HEK293 (cell line): Measurements from ENCODE around the gene PDIA4.

Source experiments
- BCL6B ChIP-seq: fragments of 450-650 bp; formaldehyde crosslinking; IDR thresholded peaks from 2 replicates; pipeline ENCODE4 v1.5.1; 2017; ENCODE audit warnings: missing biosample characterization, missing genetic modification characterization
- GFI1B ChIP-seq: fragments of 450-650 bp; formaldehyde crosslinking; IDR thresholded peaks from 2 replicates; pipeline ENCODE4 v1.5.1; 2016; ENCODE audit warnings: missing biosample characterization, missing genetic modification characterization
- KLF7 ChIP-seq: fragments of 450-650 bp; formaldehyde crosslinking; IDR thresholded peaks from 2 replicates; pipeline ENCODE4 v1.5.1; 2016; ENCODE audit warnings: missing biosample characterization, missing genetic modification characterization, borderline replicate concordance
- KLF9 ChIP-seq: fragments of 450-650 bp; formaldehyde crosslinking; IDR thresholded peaks from 2 replicates; pipeline ENCODE4 v1.5.1; 2016; ENCODE audit warnings: missing biosample characterization, missing genetic modification characterization, low read depth
- MYNN ChIP-seq: fragments of 450-650 bp; formaldehyde crosslinking; IDR thresholded peaks from 2 replicates; pipeline ENCODE4 v1.5.1; 2016; ENCODE audit warnings: missing biosample characterization, missing genetic modification characterization, borderline replicate concordance
- PATZ1 ChIP-seq: fragments of 450-650 bp; formaldehyde crosslinking; IDR thresholded peaks from 2 replicates; pipeline ENCODE4 v1.5.1; 2016; ENCODE audit warnings: missing biosample characterization, missing genetic modification characterization
- SCRT1 ChIP-seq: fragments of 450-650 bp; formaldehyde crosslinking; IDR thresholded peaks from 2 replicates; pipeline ENCODE4 v1.5.1; 2016; ENCODE audit warnings: missing biosample characterization, missing genetic modification characterization, borderline replicate concordance
- SP7 ChIP-seq: fragments of 450-650 bp; formaldehyde crosslinking; IDR thresholded peaks from 2 replicates; pipeline ENCODE4 v1.5.1; 2016; ENCODE audit warnings: missing biosample characterization, missing genetic modification characterization
- TCF7L2 ChIP-seq: IDR thresholded peaks from 2 replicates; pipeline ENCODE4 v1.6.1; 2011; ENCODE audit warnings: low read depth, mild to moderate bottlenecking, inconsistent platforms, low read length, moderate library complexity, borderline replicate concordance
- ZBTB17 ChIP-seq: fragments of 450-650 bp; formaldehyde crosslinking; IDR thresholded peaks from 2 replicates; pipeline ENCODE4 v1.5.1; 2016; ENCODE audit warnings: missing biosample characterization, missing genetic modification characterization
- ZBTB8A ChIP-seq: fragments of 450-650 bp; formaldehyde crosslinking; IDR thresholded peaks from 2 replicates; pipeline ENCODE4 v1.5.1; 2016; ENCODE audit warnings: missing biosample characterization, missing genetic modification characterization
- ZNF10 ChIP-seq: fragments of 450-650 bp; formaldehyde crosslinking; IDR thresholded peaks from 2 replicates; pipeline ENCODE4 v1.5.1; 2017; ENCODE audit warnings: missing biosample characterization, missing genetic modification characterization
- ZNF121 ChIP-seq: fragments of 450-650 bp; formaldehyde crosslinking; IDR thresholded peaks from 2 replicates; pipeline ENCODE4 v1.5.1; 2016; ENCODE audit warnings: missing biosample characterization, missing genetic modification characterization
- ZNF175 ChIP-seq: fragments of 450-650 bp; formaldehyde crosslinking; IDR thresholded peaks from 2 replicates; pipeline ENCODE4 v1.5.1; 2016; ENCODE audit warnings: missing biosample characterization, missing genetic modification characterization
- ZNF184 ChIP-seq: fragments of 450-650 bp; IDR thresholded peaks from 2 replicates; pipeline ENCODE4 v1.5.1; 2018; ENCODE audit warnings: missing biosample characterization, mild to moderate bottlenecking, missing genetic modification characterization
- ZNF26 ChIP-seq: fragments of 450-650 bp; formaldehyde crosslinking; IDR thresholded peaks from 2 replicates; pipeline ENCODE4 v1.5.1; 2016; ENCODE audit warnings: missing biosample characterization, missing genetic modification characterization
- ZNF266 ChIP-seq: fragments of 450-650 bp; formaldehyde crosslinking; IDR thresholded peaks from 2 replicates; pipeline ENCODE4 v1.5.1; 2016; ENCODE audit warnings: missing biosample characterization, missing genetic modification characterization, low read depth
- ZNF280C ChIP-seq: fragments of 450-650 bp; formaldehyde crosslinking; IDR thresholded peaks from 2 replicates; pipeline ENCODE4 v1.5.1; 2016; ENCODE audit warnings: missing biosample characterization, missing genetic modification characterization
- ZNF302 ChIP-seq: fragments of 450-650 bp; formaldehyde crosslinking; IDR thresholded peaks from 2 replicates; pipeline ENCODE4 v1.5.1; 2016; ENCODE audit warnings: missing biosample characterization, missing genetic modification characterization, low read depth
- ZNF362 ChIP-seq: fragments of 450-650 bp; formaldehyde crosslinking; IDR thresholded peaks from 2 replicates; pipeline ENCODE4 v1.5.1; 2016; ENCODE audit warnings: missing biosample characterization, missing genetic modification characterization
- ZNF510 ChIP-seq: fragments of 450-650 bp; formaldehyde crosslinking; IDR thresholded peaks from 2 replicates; pipeline ENCODE4 v1.5.1; 2018; ENCODE audit warnings: mild to moderate bottlenecking, missing genetic modification characterization, missing biosample characterization; ENCODE audit not compliant: insufficient replicate concordance
- ZNF529 ChIP-seq: fragments of 450-650 bp; formaldehyde crosslinking; IDR thresholded peaks from 2 replicates; pipeline ENCODE4 v1.5.1; 2017; ENCODE audit warnings: missing genetic modification characterization, missing biosample characterization; ENCODE audit not compliant: insufficient replicate concordance
- ZNF530 ChIP-seq: fragments of 450-650 bp; formaldehyde crosslinking; IDR thresholded peaks from 2 replicates; pipeline ENCODE4 v1.5.1; 2016; ENCODE audit warnings: low read depth, missing biosample characterization, missing genetic modification characterization
- ZNF558 ChIP-seq: fragments of 450-650 bp; formaldehyde crosslinking; IDR thresholded peaks from 2 replicates; pipeline ENCODE4 v1.5.1; 2016; ENCODE audit warnings: missing biosample characterization, missing genetic modification characterization
- ZNF585B ChIP-seq: fragments of 450-650 bp; formaldehyde crosslinking; IDR thresholded peaks from 2 replicates; pipeline ENCODE4 v1.5.1; 2016; ENCODE audit warnings: missing biosample characterization, missing genetic modification characterization
- ZNF624 ChIP-seq: fragments of 450-650 bp; formaldehyde crosslinking; IDR thresholded peaks from 2 replicates; pipeline ENCODE4 v1.5.1; 2017; ENCODE audit warnings: missing biosample characterization, missing genetic modification characterization
- ZNF670 ChIP-seq: fragments of 450-650 bp; formaldehyde crosslinking; IDR thresholded peaks from 2 replicates; pipeline ENCODE4 v1.5.1; 2016; ENCODE audit warnings: missing biosample characterization, missing genetic modification characterization, low read depth
- ZNF692 ChIP-seq: fragments of 450-650 bp; formaldehyde crosslinking; IDR thresholded peaks from 2 replicates; pipeline ENCODE4 v1.5.1; 2016; ENCODE audit warnings: missing biosample characterization, missing genetic modification characterization
- ZNF785 ChIP-seq: fragments of 450-650 bp; formaldehyde crosslinking; IDR thresholded peaks from 2 replicates; pipeline ENCODE4 v1.5.1; 2016; ENCODE audit warnings: missing biosample characterization, missing genetic modification characterization

The PDIA4 gene

GRCh38 chr7:148962823-148963582 lies 65.3 kb downstream of the PDIA4 start (continued):
- TF ChIP-seq TCF7L2, result no peak
- no peak for TF ChIP-seq ZNF302 (tag by site-specific recombination)
- no peak for TF ChIP-seq ZNF280C (tag by site-specific recombination)
- TF ChIP-seq ZNF624 (tag by site-specific recombination), result no peak
- TF ChIP-seq ZNF175 (tag by site-specific recombination), result no peak
- no peak for TF ChIP-seq GFI1B (tag by site-specific recombination)
- no peak for TF ChIP-seq ZNF785
- TF ChIP-seq ZNF510, result no peak
- no peak for TF ChIP-seq ZNF10 (tag by site-specific recombination)
- TF ChIP-seq ZNF184 (tag by site-specific recombination), result peak; percentile 61; the same call in 1 of the 2 replicates
- no peak for TF ChIP-seq ZNF121 (tag by site-specific recombination)
- TF ChIP-seq KLF9 (tag by site-specific recombination), result 0 out of 2 replicates have a peak, but pooled peaks have one; percentile 23
- TF ChIP-seq BCL6B (tag by site-specific recombination), result no peak
- TF ChIP-seq KLF7 (tag by site-specific recombination), result no peak; the same call in 1 of the 2 replicates
- TF ChIP-seq MYNN (tag by site-specific recombination), result no peak
- TF ChIP-seq ZNF692 (tag by site-specific recombination), result peak; percentile 50
- TF ChIP-seq ZNF26 (tag by site-specific recombination), result no peak
- TF ChIP-seq ZNF670 (tag by site-specific recombination), result no peak
- TF ChIP-seq ZBTB17 (tag by site-specific recombination), result peak; percentile 85; the same call in 1 of the 2 replicates
- no peak for TF ChIP-seq ZNF266
- no peak for TF ChIP-seq ZNF529 (tag by site-specific recombination)
- no peak for TF ChIP-seq ZNF530
- peak; percentile 42; the same call in 1 of the 2 replicates for TF ChIP-seq ZNF362 (tag by site-specific recombination)
- peak; percentile 73 for TF ChIP-seq PATZ1 (tag by site-specific recombination)
- no peak for TF ChIP-seq ZNF585B
- peak; percentile 49 for TF ChIP-seq ZBTB8A (tag by site-specific recombination)
- TF ChIP-seq SP7 (tag by site-specific recombination), result peak; percentile 66
- TF ChIP-seq SCRT1 (tag by site-specific recombination), result no peak
- TF ChIP-seq ZNF558 (tag by site-specific recombination), result 0 out of 2 replicates have a peak, but pooled peaks have one; percentile 17
